Measurements from ENCODE around the gene CFAP20DC. TPM values are rescaled to one million over a fixed set of nuclear protein-coding genes. Genes with fewer than 3 reads are reported as not detected.

Gene CFAP20DC
- total RNA-seq, 1 experiment from 2014 or later = 1.1 TPM

- BruUV-seq (replicated peaks) = no TSS peak
- Mint-ChIP-seq H3K9me3 (ENCODE audit: unreplicated experiment) (no peaks in the 10 kb centered on the region), H3K36me3 (ENCODE audit: insufficient read depth, unreplicated experiment) (peaks cover 5% of the 10 kb centered on the region), H3K4me1 (ENCODE audit: insufficient read depth, unreplicated experiment) (no peaks in the 10 kb centered on the region), H3K27me3 (ENCODE audit: insufficient read depth, unreplicated experiment) (no peaks in the 10 kb centered on the region), H3K27ac (ENCODE audit: low read depth, unreplicated experiment) (no peak overlapping the region), H3K4me3 (ENCODE audit: unreplicated experiment) (no peak overlapping the region)
- DNase-seq (ENCODE audit: unreplicated experiment) = no peak
- intact Hi-C loops (cut with micrococcal nuclease) = no loop called here
- ChIA-PET POLR2A (no interaction called here), CTCF (no interaction called here)
- no peak for TF ChIP-seq CTCF (IDR thresholded peaks at IDR 0.05; ENCODE audit: unreplicated experiment)
Measured at GRCh38 chr3:58938057-58938456, 111.8 kb downstream of the CFAP20DC start.

GRCh38 chr3:58924578-58924977 is 125.2 kb downstream of the CFAP20DC start:
- Mint-ChIP-seq H3K36me3 (ENCODE audit: insufficient read depth, unreplicated experiment) (no peaks in the 10 kb centered on the region), H3K4me3 (ENCODE audit: unreplicated experiment) (no peak overlapping the region), H3K9me3 (ENCODE audit: unreplicated experiment) (peaks cover 19% of the 10 kb centered on the region), H3K27me3 (ENCODE audit: insufficient read depth, unreplicated experiment) (no peaks in the 10 kb centered on the region), H3K27ac (ENCODE audit: low read depth, unreplicated experiment) (no peak overlapping the region), H3K4me1 (ENCODE audit: insufficient read depth, unreplicated experiment) (no peaks in the 10 kb centered on the region)
- BruUV-seq (replicated peaks) = no TSS peak
- ChIA-PET CTCF (interaction anchor here (0.6 to 0.7 kb wide), 2 partner anchors 100 to 170 kb away, joined by 3 read pairs; no protein-coding TSS in a partner anchor), POLR2A (no interaction called here)
- intact Hi-C loops (cut with micrococcal nuclease) = no loop called here
- TF ChIP-seq CTCF (IDR thresholded peaks at IDR 0.05; ENCODE audit: unreplicated experiment) = no peak
- DNase-seq (ENCODE audit: unreplicated experiment) = peak; percentile 10

- CTCF ChIA-PET = interaction anchor here (0.7 kb wide), 1 partner anchor 10 kb away, joined by 3 read pairs; no protein-coding TSS in a partner anchor
- DNase-seq (ENCODE audit: unreplicated experiment) = no peak
- intact Hi-C loops (cut with micrococcal nuclease) = no loop called here
- H3K4me3 Mint-ChIP-seq (ENCODE audit: unreplicated experiment) = no peak overlapping the region
- no peaks in the 10 kb centered on the region for H3K27me3 Mint-ChIP-seq (ENCODE audit: insufficient read depth, unreplicated experiment)
- BruUV-seq (replicated peaks) = no TSS peak
- no peaks in the 10 kb centered on the region for H3K4me1 Mint-ChIP-seq (ENCODE audit: insufficient read depth, unreplicated experiment)
- POLR2A ChIA-PET = interaction anchor here (1.4 kb wide), 1 partner anchor 12 kb away, joined by 3 read pairs; no protein-coding TSS in a partner anchor
- H3K27ac Mint-ChIP-seq (ENCODE audit: low read depth, unreplicated experiment) = no peak overlapping the region
- TF ChIP-seq CTCF (IDR thresholded peaks at IDR 0.05; ENCODE audit: unreplicated experiment) = no peak
- H3K9me3 Mint-ChIP-seq (ENCODE audit: unreplicated experiment) = peaks cover 7% of the 10 kb centered on the region
- peaks cover 5% of the 10 kb centered on the region for H3K36me3 Mint-ChIP-seq (ENCODE audit: insufficient read depth, unreplicated experiment)
Measured at GRCh38 chr3:58900386-58900785, 149.4 kb downstream of the CFAP20DC start.

- Mint-ChIP-seq H3K27me3 (ENCODE audit: insufficient read depth, unreplicated experiment) (no peaks in the 10 kb centered on the region), H3K4me3 (ENCODE audit: unreplicated experiment) (no peak overlapping the region)
Measured at GRCh38 chr3:58899953-58900298, 149.9 kb downstream of the CFAP20DC start.

More at GRCh38 chr3:58899953-58900298, 149.9 kb downstream of the CFAP20DC start:
- H3K4me1 Mint-ChIP-seq (ENCODE audit: insufficient read depth, unreplicated experiment) = no peaks in the 10 kb centered on the region
- no peak for DNase-seq (ENCODE audit: unreplicated experiment)
- H3K36me3 Mint-ChIP-seq (ENCODE audit: insufficient read depth, unreplicated experiment) = peaks cover under 1% of the 10 kb centered on the region
- no TSS peak for BruUV-seq (replicated peaks)
- TF ChIP-seq CTCF (IDR thresholded peaks at IDR 0.05; ENCODE audit: unreplicated experiment) = no peak
- no peak overlapping the region for H3K27ac Mint-ChIP-seq (ENCODE audit: low read depth, unreplicated experiment)
- ChIA-PET POLR2A (interaction anchor here (1.4 kb wide), 1 partner anchor 13 kb away, joined by 3 read pairs; no protein-coding TSS in a partner anchor), CTCF (no interaction called here)
- peaks cover 7% of the 10 kb centered on the region for H3K9me3 Mint-ChIP-seq (ENCODE audit: unreplicated experiment)
- intact Hi-C loops (cut with micrococcal nuclease) = no loop called here

All from MCF 10A (cell line).